ENCODE data around the gene TMEM267. TPM values are rescaled to one million over a fixed set of nuclear protein-coding genes. Genes with fewer than 3 reads are reported as not detected.

The TMEM267 gene
- total and polyA plus RNA-seq, 10 of the 15 experiments (the other 5 are each of a cell fraction or from before 2014, with no cell fraction given), result 7.7 to 37.3 (median 13.3) TPM

GRCh38 chr5:43483298-43484105 lies at the start of gene TMEM267 (continued):
- no peak for TF ChIP-seq STAT3 (IDR thresholded peaks at IDR 0.05; ENCODE audit: low read depth, low read length)
- peak; percentile 76; the same call in 1 of the 2 replicates for TF ChIP-seq MXI1 (IDR thresholded peaks at IDR 0.05; ENCODE audit: low read depth, low read length)
- no peak for TF ChIP-seq SREBF1 (IDR thresholded peaks at IDR 0.05; ENCODE audit: low read length)
- TF ChIP-seq E2F8 (IDR thresholded peaks at IDR 0.05; ENCODE audit: low read depth, partially characterized antibody), result no peak
- TF ChIP-seq TCF12 (IDR thresholded peaks at IDR 0.05; ENCODE audit: low read depth, low read length), result no peak; the same call in 1 of the 2 replicates
- TF ChIP-seq BCL11A (IDR thresholded peaks at IDR 0.05; ENCODE audit: low read depth, low read length), result peak; percentile 3; the same call in 1 of the 2 replicates
- TF ChIP-seq PML (IDR thresholded peaks at IDR 0.05; ENCODE audit: low read length), result peak; percentile 93
- no peak for TF ChIP-seq ASH2L (IDR thresholded peaks at IDR 0.05; ENCODE audit: borderline replicate concordance, low read depth)
- TF ChIP-seq CHD4 (IDR thresholded peaks at IDR 0.05), result no peak
- TF ChIP-seq RFX5 (IDR thresholded peaks at IDR 0.05; ENCODE audit: low read depth, low read length), result no peak
- peak; percentile 80 for TF ChIP-seq CREB1 (IDR thresholded peaks at IDR 0.05; ENCODE audit: low read depth)
- no peak for TF ChIP-seq RAD21 (IDR thresholded peaks at IDR 0.05; ENCODE audit: insufficient read depth, low read depth, low read length)
- no peak for TF ChIP-seq ZBTB11 (CRISPR knock-in tag; IDR thresholded peaks at IDR 0.05)
- TF ChIP-seq RELA (IDR thresholded peaks at IDR 0.05; ENCODE audit: borderline replicate concordance, partially characterized antibody), result no peak
- no peak for TF ChIP-seq WRNIP1 (IDR thresholded peaks at IDR 0.05; ENCODE audit: borderline replicate concordance, low read depth, low read length)
- peak; percentile 90 for TF ChIP-seq POLR2A (IDR thresholded peaks at IDR 0.05; ENCODE audit: low read depth, low read length)
- TF ChIP-seq ZBTB40 (IDR thresholded peaks at IDR 0.05; ENCODE audit: borderline replicate concordance), result no peak
- TF ChIP-seq YBX1 (IDR thresholded peaks at IDR 0.05), result no peak
- TF ChIP-seq MTA3 (IDR thresholded peaks at IDR 0.05; ENCODE audit: borderline replicate concordance, low read length), result no peak
- TF ChIP-seq MAX (IDR thresholded peaks at IDR 0.05; ENCODE audit: low read depth, low read length), result peak; percentile 54; the same call in 1 of the 2 replicates
- no peak for TF ChIP-seq FOXK2 (IDR thresholded peaks at IDR 0.05)

Data from GM12878 (cell line).